ENCODE results near the gene TCFL5.
"Not testable (repeated sequence)": the region's sequence is repeated elsewhere in the genome, so short reads cannot be mapped to it uniquely, and the experiment has no call there.

The TCFL5 gene

DNA sequence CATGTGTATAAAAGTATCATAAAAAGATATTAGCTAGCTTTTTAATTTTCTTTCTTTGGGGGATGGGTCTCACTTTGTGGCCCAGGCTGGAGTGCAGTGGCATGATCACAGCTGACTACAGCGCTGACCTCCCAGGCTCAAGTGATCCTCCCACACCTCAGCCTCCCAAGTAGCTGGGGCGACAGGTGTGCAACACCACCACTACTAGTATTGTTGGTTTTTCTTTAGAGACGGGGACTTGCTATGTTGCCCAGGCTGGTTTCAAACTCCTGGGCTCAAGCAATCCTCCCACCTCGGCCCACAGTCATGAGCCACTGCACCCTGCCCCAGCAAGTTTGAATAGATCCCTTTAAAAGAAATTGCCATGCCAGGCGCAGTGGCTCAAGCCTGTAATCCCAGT, 6.5 kb downstream of the TCFL5 start:
- DNase-seq (ENCODE audit: low spot score) = no peak

DNA sequence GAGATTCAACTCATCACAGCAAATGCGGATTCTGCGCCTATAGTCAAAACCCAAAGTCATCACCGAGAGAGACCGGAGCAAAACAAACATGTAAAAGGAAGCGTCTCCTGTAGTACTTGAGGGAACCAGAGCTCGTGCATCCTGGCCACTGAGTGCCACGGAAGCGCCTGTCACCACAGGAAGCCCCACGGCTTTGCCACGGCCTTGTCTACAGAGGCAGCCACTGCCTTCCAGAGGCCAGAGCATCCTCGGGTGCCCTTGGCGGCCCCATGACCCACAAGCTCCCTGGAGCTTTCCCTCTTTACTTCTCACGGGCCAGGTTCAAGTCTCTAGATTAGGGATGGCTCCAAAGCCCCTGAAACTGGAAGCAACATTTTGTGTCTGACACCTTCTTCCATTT, 7.5 kb downstream of the TCFL5 start:
- no peak for DNase-seq (ENCODE audit: low spot score)

DNA sequence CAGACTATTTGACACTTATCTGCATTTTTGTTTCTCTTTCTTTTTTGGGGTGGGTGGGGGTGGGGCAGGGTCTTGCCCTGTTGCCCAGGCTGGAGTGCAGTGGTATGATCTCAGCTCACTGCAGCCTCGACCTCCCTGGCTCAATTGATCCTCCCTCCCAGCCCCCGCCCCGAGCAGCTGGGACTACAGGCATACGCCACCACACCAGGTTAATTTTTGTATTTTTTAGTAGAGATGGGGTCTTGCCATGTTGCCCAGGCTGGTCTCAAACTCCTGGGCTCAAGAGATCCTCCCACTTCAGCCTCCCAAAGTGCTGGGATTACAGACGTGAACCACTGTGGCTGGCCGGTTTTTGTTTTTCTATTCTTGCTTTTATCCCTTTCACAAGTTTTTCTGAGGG, 8.3 kb downstream of the TCFL5 start:
- not testable (repeated sequence) for DNase-seq (ENCODE audit: low spot score)

DNA sequence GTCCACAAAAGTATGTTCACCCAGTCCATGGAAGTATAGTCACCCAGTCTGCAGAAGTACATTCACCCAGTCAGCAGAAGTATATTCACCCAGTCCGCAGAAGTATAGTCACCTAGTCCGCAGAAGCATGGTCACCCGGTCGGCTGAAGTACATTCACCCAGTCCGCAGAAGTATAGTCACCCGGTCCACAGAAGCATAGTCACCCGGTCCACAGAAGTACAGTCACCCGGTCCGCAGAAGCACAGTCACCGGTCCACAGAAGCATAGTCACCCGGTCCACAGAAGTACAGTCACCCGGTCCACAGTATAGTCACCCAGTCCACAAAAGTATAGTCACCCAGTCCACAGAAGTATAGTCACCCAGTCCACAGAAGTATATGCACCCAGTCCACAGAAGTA, 8.8 kb downstream of the TCFL5 start:
- DNase-seq (ENCODE audit: low spot score) = no peak

DNA sequence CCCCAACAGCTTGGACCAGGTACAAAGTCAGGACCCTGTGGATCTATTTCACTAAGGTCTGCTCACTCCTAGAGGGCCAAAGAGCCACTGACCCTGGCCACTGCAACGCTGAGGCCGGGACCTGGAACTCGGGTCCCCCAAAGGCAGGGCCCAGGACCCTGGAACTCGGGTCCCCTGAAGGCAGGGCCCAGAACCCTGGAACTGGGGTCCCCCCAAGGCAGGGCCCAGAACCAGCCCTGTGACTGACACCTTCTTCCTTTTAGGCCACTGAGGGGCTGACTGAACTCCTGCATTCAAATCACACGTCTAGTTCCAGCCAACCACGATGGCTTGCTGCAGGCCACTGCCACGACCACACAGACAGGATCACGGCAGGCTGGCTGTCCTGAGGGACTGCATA, 9.4 kb downstream of the TCFL5 start:
- DNase-seq (ENCODE audit: low spot score) = no peak

DNA sequence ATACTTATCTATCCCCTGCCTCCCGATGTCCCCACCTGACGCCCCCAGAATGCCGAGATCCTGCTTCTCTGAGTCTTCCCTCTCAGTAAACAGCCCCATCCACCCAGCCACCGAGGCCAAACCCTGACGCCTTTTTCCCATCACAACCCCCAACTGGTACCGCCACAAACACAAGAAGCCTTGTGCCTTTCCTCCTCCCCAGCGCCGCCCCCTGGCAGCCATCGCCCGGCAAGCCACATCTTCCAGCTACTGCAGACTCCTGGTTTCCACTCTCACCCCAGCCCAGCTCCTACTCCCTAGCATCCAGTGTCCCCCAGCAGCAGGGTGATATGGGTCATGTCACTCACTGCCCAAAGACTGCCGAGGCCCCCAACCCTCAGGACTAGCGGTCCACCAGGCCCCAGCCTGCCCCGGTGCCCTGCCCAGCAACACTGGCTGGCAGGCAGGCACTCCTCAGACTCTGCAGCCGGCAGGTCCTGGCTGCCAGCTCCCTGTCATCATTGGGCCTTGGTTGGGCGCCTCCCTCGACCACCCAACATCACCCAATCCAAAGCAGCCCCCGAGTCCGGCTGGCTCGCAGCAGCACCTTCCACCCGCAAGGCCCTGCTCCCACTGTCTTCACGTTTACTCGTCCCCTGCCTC, 11.2 kb downstream of the TCFL5 start:
- DNase-seq (ENCODE audit: low spot score) = no peak

DNA sequence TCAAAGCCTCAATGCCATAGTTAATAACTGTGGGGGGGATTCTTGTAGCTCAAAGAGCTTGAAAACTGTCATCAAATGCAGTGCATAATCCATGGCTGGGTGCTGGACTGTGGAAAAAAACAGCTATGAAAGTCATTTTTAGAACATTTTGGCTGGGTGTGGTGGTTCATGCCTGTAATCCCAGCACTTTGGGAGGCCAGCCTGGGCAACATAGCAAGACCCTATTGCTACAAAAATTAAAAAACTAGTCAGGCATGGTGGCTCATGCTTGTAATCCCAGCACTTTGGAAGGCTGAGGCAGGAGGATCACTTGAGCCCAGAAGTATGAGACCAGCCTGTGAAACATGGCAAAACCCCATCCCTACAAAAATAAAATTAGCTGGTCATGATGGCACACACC, 12.2 kb downstream of the TCFL5 start:
- DNase-seq (ENCODE audit: low spot score) = no peak

DNA sequence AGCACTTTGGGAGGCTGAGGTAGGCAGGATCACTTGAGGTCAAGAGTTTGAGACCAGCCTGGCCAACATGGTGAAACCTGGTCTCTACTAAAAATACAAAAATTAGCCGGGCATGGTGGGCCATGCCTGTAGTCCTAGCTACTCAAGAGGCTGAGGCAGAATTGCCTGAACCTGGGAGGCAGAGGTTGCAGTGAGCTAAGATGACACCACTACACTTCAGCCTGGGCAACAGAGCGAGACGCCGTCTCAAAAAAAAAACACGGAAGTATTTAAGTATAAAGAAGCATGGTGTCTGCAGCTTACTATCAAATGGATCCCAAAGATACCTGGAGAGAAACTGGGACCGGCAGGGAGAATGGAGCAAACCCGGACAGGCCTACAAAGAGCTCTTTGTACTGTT, 12.7 kb downstream of the TCFL5 start:
- DNase-seq (ENCODE audit: low spot score) = not testable (repeated sequence)

DNA sequence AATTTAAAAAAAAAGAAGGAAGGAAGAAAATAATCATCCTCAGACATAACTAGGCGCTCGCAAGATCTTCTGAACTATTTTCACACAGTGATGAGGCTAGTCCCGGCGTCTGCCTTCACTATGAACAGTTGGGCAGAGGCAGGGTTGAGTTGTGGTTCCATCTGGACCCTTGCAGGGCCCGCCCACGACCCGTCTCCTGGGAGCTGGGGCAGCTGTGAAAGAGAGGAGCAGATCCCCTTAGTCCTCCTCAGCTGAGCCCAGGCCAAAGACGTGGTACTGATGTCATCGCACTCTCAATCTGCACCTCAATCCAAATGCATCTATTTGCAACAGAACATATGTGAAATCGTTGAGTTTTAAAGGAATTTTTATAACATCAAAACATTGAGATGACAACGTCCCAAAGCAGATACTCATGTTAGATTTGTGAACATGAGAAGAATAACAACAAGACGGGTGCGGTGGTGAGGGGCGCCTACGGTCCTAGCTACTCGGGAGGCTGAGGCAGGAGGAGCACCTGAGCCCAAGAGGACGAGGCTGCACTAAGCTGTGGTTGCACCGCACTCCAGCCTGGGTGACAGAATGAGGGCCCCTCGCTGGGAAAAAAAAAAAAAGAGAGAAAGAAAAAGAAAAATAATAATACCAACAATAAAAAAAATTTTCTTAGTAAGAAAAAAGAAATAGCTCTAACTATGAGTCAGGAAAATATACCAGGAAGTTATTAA, 15.3 kb downstream of the TCFL5 start:
- no peak for DNase-seq (ENCODE audit: low spot score)

DNA sequence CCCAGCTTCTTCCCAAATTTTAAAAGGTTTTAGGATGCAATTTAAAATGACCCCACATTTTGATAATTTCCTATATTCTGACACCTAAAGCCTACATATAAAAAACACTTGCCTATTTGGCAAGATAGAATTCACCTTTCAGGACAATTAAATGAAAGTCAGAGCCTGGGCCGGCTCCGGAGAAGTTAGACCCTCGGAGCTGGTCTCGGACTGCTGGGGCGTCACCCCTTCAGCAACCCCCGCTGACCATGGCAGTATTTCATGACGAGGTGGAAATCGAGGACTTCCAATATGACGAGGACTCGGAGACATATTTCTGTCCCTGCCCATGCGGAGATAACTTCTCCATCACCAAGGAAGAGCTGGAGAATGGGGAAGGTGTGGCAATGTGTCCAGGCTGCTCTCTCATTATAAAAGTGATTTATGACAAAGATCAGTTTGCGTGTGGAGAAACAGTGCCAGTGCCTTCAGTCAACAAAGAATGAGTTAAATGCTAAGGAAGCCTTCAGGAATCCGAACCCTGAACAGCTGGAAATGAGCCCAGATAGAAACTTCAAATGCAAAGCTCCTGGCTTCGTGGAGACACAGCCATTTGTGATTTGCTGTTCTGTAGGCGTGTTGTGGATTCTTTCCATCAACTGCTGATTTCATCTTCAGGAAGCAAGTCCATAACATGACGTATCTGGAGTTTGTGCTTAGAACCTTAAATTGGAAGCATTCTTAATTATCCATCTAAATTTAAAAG, 16.0 kb downstream of the TCFL5 start:
- no peak for DNase-seq (ENCODE audit: low spot score)

DNA sequence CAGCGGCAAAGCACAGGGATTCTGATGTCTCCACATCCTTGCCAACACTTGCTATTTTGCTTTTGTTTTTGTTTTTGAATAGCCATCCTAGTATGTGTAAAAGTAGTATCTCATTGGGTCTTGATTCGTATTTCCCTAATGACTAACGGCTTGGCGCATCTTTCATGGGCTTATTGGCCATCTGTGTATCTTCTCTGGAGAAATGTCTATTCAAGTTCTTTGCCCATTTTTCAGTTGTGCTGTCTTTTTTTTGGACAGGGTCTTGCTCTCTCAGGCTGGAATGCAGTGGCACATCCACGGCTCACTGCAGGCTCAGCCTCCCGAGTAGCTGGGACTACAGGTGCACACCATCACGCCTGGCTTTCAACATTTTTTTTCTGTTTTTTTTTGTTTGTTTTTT, 17.4 kb downstream of the TCFL5 start:
- no peak for DNase-seq (ENCODE audit: low spot score)

DNA sequence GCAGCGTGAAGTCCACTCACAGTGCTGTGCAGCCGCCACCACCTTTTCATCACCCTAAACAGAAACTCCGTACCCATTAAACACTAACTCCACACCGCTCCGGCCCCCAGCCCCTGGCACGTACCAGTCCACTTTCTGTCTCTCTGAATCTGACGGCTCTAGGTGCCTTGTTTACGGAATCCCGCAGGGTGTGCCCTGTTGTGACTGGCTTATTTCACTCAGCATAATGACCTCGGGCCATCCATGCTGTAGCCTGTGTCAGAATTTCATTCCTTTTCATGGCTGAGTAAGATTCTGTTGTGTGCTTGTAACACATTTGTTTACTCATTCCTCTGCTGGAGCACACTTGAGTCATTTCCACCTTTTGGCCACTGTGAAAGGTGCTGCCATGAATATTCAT, 18.0 kb downstream of the TCFL5 start:
- DNase-seq (ENCODE audit: low spot score) = no peak

DNA sequence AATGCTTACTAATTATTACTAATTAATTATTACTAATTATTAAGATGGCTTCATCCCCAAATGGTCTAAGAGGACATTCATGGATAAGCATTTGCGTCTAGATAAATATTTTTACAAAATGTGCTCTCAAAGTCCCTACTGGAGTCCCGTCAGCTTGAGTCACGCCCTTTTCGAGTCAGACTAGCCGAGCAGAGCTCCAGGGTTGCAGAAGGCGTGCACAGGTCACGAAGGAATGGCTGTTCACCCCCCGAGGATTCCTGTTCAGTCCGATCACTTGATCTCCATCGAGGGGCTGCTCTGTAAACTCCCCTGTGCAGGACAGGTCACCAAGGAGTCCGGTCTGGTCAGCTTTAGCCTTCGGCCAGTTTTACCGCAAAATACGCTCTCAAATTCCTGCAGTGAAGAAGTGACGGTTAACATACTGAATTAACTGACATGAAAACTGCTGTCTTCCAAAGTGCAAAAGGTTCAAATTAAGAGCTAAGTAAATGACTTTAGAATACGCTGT, 19.9 kb downstream of the TCFL5 start:
- no peak for DNase-seq (ENCODE audit: low spot score)

DNA sequence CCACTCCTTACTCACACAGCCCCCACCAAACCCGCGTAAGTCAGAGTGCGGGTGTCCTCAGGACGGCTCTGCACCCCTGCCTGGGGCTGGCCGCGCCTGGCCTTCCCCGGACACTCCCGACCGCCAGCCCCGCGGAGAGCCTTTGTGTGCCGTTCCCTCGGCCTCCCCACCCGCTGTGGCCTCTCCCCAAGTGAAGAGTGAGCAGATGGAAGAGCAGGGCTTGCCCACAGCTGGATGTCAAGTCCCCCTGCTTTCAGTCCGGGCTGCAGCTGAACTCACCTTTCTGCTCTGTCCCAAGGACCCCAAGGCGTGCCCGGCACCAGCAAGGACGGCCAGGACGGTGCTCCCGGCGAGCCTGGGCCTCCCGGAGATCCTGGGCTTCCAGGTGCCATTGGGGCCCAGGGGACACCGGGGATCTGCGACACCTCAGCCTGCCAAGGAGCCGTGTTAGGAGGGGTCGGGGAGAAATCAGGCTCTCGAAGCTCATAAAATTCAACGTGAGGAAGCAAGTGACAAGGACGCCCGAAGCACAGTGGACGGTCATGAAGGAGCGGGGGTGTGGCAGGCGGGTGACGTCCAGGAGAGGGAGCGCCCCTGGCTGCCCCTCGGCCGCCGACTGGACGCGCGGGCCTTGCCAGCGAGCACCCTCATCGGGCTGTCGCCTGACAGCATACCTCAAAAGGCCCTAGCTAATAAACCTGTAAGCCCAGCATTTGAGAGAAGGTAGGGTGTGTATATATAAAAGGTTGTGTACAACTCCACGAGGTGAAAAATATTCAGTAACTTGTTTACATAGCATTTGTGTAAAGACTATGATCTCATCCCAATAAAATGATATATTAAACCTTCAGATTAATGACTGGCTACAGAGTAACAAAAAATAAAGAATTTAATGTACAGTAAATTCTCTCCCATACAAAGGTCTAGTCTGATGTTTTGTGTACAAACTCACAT, 21.1 kb downstream of the TCFL5 start:
- DNase-seq (ENCODE audit: low spot score) = no peak

DNA sequence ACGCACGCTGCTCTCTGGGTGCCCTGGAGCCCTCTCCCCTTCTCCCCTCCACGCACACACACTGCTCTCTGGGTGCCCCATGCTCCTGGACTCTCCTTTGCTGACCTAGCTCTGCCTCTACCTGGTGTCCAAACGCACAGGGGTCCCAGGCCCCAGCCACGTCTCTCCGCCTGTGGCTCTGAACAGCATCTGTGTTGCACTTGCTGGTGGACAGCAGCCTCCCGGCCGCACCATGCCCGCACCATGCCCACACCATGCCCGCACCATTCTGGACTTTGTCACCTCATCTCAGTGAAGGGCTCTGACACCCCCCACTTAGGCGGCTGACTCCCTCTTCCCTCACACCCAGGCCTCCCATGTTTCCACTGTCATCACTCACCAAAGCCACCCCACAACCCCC, 21.8 kb downstream of the TCFL5 start:
- no peak for DNase-seq (ENCODE audit: low spot score)

DNA sequence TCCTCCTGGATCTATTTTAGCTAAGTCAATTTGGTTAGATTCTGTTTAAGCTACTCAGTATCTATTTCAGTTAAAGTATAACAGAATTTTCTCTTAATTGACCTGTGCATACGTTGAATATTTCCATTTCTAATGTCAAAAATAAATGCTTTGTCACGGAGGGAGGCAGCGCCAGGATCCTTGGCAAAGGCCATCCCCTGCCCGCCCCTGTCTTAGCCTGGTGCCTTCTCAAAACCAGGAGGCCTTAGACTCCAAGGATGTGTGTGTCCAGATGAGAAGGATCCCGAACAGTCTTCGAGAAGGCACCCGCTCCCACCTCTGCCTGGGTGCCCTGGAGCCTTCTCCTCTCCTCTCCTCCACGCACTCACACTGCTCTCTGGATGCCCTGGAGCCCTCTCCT, 22.4 kb downstream of the TCFL5 start:
- DNase-seq (ENCODE audit: low spot score) = no peak

DNA sequence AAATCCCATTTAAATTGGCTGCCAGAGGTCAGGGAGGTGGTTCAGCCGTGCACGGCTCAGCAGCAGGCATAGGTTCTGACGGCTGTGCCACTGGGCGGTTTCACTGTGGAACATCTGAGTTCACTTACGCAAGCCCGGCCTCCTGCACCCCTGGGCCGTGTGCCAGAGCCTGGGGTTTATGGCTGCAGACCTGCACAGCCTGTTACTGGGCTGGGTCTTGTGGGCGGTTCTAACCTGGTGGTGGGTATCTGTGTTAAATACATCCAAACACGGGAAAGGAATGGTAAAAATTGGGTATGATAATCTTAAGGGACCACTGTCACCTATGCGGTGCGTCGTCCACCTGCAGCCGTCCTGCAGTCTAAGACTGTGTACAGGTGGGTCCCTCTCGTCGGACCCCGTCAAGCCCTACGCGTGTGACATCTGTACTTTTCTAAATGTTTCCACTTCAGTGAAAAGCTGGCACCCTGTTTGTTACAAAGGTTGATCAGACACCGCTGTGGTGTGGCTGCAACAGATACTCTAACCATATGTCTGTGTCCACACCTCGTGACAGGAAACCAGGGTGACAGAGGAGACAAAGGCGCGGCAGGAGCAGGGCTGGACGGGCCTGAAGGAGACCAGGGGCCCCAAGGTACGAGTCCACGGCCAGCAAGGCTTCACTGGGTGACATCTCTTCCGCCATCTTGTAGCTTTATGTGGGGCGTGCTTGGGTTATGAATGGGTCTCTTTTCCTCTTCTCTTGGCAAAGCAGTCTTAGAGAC, 23.3 kb downstream of the TCFL5 start:
- DNase-seq (ENCODE audit: low spot score) = no peak

DNA sequence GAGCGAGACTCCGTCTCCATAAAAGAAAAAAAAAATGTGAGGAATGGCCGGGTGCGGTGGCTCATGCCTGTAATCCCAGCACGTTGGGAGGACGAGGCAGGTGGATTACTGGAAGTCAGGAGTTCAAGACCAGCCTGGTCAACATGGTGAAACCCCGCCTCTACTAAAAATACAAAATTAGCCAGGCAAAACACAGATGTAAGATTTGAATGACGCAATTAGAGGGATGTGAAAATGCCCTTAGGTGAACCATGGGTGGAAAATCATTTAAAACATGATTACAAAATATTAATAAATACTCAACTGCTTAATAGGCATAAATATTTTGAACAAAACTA, 23.9 kb downstream of the TCFL5 start:
- no peak for DNase-seq (ENCODE audit: low spot score)

DNA sequence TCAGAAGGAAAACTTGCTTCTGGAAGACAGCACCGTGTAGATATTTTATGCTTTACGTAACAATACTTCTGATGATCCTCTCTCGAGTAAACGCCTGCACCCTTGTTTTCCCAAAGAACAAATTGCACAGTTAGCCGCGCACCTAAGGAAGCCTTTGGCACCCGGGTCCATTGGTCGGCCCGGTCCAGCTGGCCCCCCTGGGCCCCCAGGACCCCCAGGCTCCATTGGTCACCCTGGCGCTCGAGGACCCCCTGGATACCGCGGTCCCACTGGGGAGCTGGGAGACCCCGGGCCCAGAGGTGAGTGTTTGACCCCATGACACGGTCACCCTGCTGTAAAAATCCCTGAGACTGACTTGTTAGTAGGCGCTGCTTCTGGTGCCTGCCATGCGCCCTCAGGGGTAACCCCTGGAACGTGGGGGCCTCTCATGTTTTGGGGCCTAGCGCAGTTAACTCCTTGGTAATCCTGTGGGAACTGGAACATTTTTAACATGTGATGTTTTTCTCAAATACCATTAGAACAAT, 24.6 kb downstream of the TCFL5 start:
- no peak for DNase-seq (ENCODE audit: low spot score)

DNA sequence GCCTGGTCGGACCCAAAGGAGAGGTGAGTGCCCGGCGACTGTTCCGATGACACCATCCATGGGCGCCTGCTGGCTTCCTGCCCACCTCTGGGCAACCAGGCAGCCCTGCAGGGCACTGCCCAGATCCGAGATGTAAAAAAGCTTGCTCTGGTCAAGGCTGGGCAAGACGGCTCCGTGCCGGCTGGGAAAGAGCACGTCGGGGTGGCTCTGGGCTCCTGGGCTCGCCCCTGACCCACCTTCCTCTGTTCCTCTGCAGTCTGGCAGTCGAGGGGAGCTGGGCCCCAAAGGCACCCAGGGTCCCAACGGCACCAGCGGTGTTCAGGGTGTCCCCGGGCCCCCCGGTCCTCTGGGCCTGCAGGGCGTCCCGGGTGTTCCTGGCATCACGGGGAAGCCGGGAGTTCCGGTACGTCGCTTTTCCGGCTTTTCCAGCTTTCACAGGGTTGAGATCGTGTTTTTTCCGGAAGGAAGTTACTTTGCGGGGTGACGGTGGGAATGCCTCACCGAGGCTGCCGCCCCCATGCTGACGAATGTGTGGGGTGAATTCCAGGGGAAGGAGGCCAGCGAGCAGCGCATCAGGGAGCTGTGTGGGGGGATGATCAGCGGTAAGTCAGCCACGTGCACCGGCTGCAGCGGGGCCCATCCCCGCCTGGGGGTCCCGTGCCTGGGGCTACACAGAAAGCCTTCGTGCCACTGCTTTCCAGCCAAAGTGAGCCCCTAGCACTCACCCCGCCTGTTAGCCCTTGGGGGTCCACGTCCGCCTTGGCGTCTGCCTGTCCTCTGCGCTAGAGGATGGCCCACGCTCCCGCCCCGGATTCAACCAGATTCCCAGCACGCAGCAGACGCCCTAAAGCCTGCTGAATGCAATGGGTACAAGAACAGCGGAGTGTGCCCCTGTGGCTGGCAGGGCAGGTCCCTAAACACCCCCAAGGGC, 25.4 kb downstream of the TCFL5 start:
- no peak for DNase-seq (ENCODE audit: low spot score)
